Measurements from ENCODE around the gene GLRB.
"Not testable (repeated sequence)": the region's sequence is repeated elsewhere in the genome, so short reads cannot be mapped to it uniquely, and the experiment has no call there.

Gene GLRB
- total RNA-seq, result 0 to 2.2 (median 0) reads per million in 17 experiments

DNA sequence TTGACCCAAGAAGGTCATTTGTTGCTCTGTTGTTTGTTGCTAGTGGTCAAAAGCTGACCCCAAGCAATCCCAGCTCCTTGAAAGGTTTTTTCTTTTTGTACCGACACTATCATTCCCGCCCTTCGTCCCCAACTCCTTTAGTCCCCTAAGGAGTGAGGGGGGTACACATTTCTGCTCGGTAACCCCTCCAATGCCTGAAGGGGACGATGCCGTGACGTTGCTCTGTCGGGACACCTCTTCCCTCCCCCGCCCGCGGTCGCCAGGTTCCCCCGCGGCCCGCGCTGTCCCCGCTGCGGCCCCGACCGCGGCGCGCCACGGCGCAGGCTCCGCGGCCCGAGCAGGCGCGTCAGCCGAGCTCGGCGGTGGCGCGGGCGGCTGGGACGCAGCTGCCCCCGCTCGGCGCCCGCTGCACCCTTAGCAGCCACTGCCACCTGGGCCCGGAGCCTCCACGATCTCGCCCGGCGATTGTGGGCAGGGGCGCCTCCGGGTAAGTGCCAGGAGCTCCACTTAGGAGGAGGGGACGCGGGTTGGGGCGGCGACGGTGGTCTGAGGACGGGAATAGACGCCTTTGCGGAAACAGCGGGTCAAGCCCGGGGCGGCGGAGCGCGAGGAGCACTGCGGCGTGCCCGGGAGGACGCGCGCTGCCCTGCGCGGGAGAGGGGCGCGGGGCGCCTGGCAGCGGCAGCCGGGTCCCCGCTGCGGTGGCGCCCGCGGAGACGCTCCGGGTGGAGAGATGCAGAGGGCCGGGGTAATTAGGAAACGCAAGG is at the start of gene GLRB:
TSS of gene GLRB (plus strand) at position 340 of the 767 bp plus-strand sequence. CDS start 1,875 bp downstream, outside the sequence.
- peak in 3 of 4 experiments; percentile 2 to 49 (median 16) for DNase-seq

DNA sequence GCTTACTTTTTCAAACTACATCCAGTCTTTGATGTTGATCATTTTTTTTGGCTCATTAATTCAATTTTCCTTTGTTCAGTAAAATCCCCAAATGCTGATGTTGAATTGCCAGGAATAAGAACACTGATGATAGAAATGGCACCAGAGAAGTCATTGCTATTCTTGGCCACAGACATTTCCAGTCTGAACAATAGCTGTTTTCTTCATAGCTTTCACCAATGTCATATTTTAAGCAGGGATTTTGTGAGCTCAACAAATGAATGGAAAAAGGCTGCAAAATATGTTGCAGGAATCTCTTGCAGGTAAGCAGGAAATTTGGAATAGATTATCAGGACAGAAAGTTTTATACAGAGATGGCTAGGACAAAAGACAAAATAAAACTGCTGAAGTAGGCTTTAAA is 40.5 kb upstream of the GLRB start:
- no peak for DNase-seq

DNA sequence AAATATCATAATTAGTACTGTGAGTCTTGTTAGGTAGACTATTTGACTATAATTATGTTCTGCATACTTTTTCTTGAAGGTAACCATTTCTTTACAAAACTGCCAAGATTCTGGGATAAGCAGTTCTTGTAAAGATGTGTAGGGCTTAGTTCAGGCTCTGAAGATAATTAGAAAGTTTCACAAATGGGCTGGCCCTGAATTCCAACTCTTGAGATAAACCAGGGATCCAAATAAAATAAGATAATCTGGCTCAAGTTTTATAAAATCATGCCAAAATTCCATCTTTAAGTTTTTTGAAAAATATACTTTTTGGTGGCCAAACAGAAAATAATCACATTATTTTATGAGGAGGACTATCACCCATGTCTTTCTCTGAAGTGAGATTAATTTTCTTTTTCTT is 35.5 kb upstream of the GLRB start:
- no peak for DNase-seq

DNA sequence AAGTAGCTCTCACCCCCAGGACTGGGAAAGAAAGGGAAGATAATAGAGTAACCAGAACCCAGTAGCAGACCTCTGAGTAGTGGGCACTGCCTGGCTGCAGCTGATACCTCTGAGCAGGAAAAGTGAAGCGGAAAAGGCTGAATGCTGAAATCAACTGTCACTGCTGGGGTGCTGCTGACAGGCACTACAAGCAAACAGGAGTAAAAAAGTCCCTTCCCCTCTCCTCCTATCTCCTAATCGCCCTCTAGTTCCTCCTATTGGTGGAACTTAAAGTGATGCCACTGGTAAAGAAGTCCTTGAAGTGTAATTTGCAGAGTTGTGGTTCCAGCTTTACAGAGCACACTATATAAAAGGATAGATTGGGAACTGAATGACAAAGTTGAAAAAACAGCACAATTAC is 32.8 kb upstream of the GLRB start:
- peak; percentile 9 to 47 (median 40) for DNase-seq

DNA sequence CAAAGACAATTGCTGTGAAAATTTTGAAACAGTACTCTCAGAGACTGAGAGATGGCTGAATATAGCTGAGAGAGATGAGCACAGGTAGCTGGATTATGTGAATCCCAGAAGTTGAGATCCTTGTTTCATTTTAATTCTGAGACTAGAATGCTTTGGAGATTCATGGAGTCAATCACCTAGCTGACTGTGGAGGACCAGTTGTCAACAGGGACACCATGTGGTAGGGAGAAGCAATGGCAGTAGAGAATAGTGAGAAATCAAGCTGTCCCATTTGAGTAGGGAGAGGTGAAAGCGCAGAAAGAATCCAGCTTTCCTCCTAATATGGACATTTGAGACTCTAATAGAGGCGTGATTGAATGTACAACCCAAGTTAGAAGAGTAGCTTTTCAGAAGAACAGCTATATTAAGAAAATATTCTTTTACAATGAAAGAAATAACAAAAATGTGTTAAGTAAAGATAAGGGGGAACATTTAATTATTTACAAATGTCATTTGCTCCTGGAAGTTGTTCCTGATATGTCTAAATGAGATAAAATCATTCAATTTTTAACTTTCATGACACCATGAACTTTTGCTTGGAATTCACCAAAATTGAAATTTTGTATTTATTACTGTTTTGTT is 30.3 kb upstream of the GLRB start:
- DNase-seq, result peak; percentile 35 to 76 (median 60)

DNA sequence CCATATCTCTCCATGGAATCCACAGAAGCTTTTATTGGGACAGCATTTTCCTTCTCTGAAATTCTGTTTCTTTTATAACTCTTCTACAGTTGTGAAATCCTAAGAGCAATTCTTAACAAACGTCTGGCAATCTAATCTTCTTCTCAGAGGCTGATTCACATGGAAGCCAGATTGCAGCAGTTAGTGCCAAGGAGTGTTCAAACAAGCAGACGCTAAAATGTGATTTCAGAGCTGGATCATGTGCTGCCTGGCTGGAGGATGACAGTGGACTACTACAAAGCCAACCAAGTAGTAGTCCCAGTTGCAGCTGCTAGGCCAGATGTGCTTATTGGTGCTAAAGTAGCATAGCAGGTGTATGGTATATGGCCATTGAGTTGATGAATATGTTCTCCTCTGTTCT is 27.7 kb upstream of the GLRB start:
- no peak for DNase-seq

DNA sequence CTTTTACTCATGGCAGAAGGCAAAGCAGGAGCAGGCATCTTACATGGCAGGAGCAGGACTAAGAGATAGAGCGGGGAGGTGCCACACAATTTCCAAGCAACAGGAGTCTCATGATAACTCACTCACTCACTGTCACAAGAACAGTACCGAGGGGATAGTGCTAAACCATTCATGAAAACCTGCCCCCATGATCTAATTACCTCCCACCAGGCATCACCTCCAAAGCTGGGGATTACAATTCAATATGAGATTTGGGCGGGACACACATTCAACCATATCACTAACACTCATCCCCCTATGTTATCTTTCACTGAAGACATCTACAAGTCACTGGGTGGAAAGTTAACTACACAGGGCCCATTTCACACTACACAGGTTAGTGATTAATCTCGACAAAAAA is 25.4 kb upstream of the GLRB start:
- no peak for DNase-seq

DNA sequence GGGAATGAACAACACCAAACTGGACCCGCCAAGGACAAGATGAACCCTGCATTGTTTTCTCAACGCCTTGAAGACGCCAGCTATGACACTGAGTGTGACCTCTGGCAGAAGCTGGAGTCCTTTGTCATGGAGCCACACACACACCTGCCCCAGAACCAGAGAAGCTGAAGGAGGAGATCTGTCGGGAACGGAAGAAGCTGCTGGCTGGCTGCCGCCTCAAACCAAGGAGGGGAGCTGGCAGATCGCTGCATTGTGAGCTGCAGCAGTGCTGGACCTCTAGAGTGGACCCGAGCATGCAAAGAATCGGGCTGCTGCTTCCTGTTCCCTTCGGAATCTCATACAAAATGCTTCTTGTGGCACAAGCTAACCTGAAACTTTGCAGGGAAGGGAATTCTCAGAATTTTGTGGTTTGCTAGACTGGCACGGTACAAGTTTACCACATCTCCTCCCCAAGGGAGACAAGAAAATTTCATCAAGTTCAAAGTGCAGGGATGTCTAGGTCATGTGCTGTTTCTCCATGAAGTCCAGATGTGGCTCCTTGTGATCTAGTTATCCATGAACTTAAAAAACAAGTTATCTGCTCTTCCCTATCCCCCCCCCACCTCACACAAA is 23.4 kb upstream of the GLRB start:
- DNase-seq, result no peak

DNA sequence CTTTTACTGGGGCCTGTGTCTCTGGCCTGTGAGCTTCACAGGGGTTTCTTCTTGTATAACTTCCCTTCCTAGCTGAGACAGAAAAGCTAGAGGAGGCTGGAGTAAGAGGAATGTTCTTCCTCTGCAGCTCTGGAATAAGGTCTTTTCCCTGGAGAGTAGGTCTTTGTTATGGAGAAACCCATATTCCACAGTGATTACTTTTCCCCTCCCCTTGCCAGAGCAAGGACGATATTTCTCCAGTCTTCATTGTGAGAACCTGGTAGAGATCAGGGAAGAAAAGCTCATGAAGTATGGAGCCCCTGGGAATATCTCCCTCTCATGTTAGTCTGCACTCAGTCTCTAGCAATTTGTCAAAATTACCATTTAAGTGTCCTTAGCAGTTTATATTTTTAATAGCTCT is 18.7 kb upstream of the GLRB start:
- DNase-seq, result no peak

DNA sequence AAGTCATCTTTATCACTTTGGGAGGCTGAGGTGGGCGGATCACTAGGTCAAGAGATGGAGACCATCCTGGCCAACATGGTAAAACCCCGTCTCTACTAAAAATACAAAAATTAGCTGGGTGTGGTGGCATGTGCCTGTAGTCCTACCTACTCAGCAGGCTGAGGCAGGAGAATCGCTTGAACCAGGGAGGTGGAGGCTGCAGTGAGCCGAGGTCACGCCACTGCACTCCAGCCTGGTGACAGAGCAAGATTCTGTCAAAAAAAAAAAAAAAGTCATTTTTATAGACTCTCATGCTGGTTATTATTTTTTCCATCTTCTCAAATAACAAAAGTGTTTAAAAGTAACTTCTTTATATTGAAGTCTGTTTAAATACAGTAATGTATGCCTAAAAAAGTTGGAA is 17.1 kb upstream of the GLRB start:
- DNase-seq, result not testable (repeated sequence)

DNA sequence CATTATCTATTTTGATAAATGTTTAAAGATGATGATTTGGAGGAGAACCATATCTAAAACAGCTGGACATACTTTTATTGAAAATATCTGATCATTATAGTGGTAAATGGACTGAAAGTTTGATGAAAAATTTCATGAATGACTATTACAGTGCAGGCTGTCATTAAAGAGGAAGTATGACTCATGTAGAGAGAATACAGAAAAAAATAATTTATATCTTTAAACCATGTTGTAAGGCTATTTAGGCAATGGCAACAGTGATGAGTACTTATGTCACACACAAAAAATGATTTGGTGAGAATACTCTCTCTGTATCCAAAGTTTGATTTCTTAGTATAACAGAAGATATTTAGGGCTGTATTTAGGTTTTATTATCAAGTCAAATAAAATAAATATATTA is 3.9 kb upstream of the GLRB start:
- DNase-seq, result peak in 2 of 4 experiments; percentile 42 to 52

DNA sequence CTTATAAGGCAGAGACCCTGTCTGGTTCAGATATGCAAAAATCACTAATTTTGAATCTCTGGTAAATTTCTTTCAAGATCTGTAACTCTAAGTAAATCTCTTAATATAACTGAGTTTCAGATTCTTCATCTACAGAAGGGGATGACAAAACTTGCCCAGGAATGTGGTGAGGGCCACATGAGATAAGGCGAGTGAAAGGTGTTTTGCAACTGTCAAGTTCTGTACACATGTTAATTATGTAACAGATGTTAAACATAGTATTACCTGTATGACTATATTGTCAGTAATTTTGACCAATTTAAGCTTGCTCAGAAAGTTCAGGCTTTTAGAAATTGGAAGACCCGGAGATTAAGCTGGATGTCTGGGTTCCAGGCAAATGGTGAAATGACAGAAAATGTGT is 549 bp upstream of the GLRB start:
- DNase-seq, result no peak

DNA sequence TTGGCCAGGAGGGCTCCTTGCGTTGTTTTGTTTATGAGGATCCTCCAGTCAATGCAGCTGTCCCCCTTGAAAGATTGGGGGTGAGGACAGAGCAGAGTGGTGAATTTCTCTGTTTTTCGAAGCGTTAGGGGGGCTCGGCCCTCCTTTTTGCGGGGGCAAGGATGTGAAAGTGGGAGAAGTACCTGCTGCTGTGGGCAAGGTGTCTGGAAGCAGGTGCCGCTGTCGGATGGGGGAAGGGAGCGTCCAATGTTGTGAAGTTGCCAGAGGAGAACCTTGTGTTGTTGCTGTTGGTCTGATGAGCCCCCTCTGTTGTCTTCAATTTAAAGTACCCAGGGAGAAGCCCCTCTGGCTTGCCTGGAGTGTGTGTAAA is 613 bp downstream of the GLRB start:
- no peak for DNase-seq

DNA sequence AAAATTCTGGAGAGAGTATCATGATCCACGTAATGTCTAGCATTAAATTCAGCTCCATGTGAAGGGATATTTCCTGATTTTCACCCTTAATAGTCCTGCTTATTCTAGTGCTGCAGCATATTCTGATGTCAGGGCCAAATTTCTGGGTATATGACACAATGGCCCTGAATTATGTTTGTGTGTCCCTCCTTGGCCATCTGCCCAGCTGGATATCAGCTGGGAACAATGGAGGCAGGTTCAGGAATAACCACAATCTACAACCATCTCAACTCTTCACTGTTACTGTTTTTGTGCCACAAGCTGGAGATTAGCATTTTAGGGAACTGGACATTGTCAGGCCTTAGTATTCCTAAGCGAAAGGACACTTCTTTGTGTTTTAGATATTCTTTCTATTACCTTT is 3.5 kb downstream of the GLRB start:
- no peak for DNase-seq

DNA sequence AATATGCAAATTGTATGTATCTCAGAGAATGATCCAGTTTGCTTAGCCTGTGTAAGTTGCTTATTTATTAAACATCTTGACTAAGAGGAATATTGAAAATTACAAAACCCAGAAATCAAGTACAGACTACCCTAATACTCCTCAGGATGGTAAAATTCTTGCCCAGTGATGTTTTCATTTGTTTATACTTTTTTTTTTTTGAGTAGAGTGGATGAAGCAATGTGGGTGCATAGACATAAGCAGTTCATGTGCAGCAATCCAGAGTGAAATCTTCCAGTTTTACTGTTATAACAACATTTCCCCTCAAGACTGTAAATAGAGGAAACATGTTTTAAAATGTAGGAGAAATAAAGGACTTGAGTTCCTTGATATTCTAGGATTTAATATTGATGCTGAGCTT is 4.7 kb downstream of the GLRB start:
- no peak for DNase-seq

DNA sequence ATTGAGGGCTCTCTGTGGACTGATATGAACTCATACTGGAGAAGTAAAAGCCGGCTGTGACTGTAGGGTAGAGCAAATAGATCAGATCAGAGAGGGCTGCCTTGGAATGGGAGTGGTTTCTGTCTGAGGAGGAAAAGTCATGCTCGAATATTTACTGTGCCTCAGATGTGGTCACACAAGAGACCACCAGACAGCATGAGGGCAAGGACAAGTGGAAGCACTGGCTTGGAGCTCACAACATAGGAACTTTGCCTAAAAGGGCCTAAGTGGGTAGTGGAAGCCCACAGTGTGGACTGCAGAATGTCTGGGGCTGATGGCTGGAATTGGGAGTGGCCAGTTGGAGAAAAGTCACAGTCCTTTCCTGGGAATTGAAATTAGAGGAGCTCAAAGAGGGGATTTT is 19.8 kb downstream of the GLRB start:
- no peak for DNase-seq

DNA sequence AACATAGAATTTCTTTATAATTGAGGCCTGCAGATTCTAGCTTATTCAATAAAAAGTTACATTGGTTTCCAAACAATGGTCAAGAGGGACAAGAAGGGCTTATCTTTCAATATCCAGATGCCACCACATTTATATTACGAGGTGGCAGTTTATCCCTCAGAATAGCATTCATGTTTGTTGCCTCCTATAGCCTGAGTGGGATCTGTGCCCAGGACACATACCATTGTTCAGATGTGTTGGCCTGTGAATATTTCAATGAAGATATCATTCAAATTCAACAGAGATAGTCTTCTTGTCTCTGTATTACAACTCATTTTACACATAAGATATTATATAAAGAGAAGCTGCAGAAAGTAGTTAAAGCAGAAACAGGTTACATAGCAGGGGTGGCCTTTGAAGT is 20.5 kb downstream of the GLRB start:
- no peak for DNase-seq

DNA sequence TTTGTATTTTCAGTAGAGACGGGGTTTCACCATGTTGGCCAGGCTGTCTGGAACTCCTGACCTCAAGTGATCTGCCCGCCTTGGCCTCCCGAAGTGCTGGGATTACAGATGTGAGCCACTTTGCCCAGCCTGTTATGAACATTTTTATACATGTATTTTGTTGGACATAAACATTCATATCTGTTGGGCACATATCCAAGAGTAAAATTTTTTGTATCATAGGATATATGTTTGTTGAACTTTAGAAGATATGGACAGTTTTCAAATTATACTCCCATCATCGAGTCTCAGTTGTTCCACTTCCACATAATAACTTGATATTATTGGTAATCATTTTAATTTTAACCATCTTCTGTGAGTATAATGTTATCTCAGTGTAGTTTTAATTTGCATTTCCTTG is 23.6 kb downstream of the GLRB start:
- no peak for DNase-seq

DNA sequence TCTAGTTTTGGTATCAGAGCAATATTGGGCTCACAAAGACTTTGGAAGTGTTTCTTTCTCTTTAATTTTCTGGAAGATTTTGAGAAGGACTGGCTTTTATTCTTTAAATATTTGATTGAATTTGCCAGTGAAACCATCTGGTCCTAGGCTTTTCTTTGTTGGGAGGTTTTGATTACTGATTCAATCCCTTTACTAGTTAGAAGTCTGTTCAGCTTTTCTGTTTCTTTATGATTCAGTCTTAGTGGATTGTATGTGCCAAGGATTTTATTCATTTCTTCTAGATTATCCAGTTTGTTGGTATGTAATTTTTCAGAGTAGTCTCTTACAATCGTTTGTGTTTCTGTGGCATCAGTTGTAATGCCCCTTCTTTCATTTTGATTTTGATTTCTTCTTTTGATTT is 28.6 kb downstream of the GLRB start:
- DNase-seq, result no peak

DNA sequence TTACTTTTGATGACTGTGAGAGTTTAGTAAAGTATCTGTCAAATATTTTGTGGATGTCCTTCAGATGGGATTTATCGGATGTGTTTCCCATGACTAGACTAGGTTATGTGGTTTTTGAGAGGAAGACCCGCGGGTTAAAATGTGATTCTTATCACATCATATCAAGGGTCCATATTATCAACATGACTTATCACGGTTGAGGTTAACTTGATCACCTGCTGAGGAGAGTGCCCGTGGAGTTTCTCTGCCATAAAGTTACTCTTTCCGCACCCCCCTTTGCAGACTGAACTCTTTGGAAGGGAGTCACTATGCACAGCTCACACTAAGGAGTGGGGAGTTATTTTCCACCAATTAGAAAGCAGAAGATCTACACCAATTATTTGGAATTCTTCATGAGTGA is 38.7 kb downstream of the GLRB start:
- no peak for DNase-seq

DNA sequence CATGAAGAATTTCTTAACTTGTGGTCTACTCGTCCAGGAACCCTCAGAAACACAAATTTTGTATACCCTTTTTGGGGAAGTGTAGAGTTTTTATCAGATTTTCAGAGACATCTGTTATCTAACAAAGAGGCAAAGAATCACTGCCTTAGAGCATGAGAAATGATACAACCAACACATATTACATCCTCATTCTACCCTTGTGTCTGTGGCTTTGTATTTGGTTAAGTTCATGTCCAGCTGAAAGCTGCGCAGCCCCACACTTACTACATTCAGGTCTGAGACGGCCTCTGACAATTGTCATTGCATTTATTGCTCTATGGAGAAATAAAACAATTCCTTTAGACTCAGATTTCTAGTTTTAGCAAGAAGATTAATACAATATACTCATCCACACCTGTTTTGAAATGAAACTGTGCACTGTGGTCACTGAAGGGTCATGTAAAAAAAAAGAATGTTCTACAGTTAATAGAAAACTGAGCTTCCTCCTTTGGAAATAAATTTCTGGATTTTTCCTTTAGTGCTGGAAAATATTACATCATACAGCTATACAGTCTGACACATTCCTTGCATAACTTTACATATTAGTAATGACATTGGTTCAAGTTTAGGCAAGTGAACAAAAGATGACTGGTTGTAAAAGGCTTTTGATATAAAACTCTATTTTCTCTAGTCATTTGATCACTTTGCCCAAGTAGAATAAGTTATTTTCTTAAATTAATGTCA is 39.8 kb downstream of the GLRB start:
- DNase-seq, result peak in 1 of 4 experiments; percentile 2

DNA sequence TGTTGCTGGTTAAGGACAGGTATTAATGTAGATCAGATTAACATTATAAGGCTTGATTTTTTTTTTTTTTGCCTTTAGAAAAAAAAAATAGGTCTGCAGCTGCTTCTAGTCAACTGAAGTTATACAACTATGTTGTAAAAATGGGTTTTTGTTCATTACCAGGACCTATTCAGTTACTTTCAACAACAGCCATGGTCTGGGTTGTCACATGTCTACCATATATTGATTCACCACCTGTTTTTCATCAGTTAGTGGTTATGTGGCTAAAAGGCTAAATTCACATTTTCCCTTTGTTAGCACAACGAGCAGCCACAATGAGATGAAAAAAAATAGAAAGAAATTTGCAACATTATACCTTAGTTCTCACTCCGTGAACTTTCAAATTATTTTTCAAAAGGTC is 45.5 kb downstream of the GLRB start:
- no peak for DNase-seq

DNA sequence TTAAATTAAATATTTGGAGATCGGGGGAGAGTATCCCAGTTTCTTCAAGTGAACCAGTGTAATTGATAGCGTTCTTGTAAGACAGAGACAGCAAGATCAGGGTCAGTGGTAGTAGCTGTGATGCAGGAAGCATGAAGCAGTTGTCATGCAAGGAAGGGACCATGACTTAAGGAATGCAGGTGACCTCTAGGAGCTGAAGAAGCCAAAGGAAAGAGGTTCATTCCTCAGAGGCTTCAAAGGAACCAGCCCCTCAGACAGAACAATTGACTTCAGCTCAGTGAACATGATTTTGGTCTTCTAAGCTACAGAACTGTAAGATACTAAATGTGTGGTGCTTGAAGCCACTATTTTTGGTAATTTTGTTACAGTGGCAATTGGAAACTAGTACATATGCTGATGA is 51.6 kb downstream of the GLRB start:
- no peak for DNase-seq

All from suppressor macrophage (primary cell).